WTC11 (cell line): ENCODE results near the gene AP2M1.

Experiments
- ATF3 ChIP-seq: sonication (generic); formaldehyde crosslinking; conservative IDR thresholded peaks from 2 replicates; pipeline ENCODE4 v1.8.1; 2022; ENCODE audit warnings: mild to moderate bottlenecking, missing genetic modification reagents
- KAT7 ChIP-seq: sonication (generic); formaldehyde crosslinking; IDR thresholded peaks from 2 replicates; pipeline ENCODE4 v1.8.1; 2023; ENCODE audit warnings: missing genetic modification reagents, mild to moderate bottlenecking, borderline replicate concordance
- SMAD4 ChIP-seq: sonication (generic); formaldehyde crosslinking; IDR thresholded peaks from 2 replicates; pipeline ENCODE4 v1.8.0; 2022; ENCODE audit warnings: mild to moderate bottlenecking, missing genetic modification reagents
- ZNF232 ChIP-seq: sonication (generic); formaldehyde crosslinking; IDR thresholded peaks from 2 replicates; pipeline ENCODE4 v1.8.0; 2022; ENCODE audit warnings: mild to moderate bottlenecking, missing genetic modification reagents
- ZNF416 ChIP-seq: fragments of 250-450 bp; sonication (Bioruptor Pico); IDR thresholded peaks from 2 replicates; pipeline ENCODE4 v1.9.0; 2021; ENCODE audit warnings: mild to moderate bottlenecking, inconsistent platforms
- TF ChIP-seq, protein P1 (sequence below): fragments of 200-600 bp; IDR thresholded peaks from 2 replicates; pipeline ENCODE4 v1.8.0; 2022; ENCODE audit warnings: antibody characterized with exemption
- TF ChIP-seq, protein P2 (sequence below): sonication (generic); formaldehyde crosslinking; IDR thresholded peaks from 2 replicates; pipeline ENCODE4 v1.8.0; 2022; ENCODE audit warnings: missing genetic modification reagents

DNA sequence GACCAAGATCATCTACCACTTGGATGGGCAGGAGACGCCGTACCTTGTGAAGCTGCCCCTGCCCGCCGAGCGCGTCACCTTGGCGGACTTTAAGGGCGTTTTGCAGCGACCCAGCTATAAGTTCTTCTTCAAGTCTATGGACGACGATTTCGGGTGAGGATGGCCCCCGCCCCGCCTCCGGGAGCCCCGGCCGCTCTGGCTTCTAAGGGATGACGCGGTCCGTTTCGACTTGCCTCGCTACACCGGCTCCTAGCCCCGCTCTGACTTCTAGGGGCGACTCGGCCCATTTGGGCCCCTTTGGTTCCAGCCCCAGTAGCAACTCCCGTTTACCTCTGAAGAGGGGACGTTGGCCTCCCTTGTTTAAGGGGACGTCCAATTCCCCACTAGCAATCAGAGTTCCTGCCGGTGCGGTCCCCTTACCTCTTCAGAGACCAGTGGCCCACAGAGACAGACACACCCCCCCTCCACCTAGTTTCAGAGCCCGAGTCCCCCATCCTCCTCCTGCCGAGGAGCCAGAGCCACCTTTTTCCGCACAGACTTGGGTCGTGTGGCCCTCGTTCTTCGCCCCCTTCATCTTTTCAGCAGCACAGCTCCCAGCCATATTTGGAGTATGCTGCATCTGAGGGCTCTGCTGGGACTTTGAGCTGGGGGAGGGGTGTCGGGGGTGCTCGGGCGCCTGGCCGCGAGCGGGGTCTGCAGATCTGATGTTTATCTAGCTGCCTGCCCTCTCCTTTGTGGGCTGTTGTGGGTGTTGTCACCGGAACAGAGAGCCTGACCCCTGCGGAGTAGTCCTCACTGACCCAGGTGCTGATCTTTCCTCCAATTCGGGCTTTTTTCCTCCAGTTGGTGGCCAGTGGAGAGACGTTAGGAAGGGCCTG, 18.8 kb upstream of the AP2M1 start:
- TF ChIP-seq KAT7 (CRISPR knock-in tag), result no peak
- no peak for TF ChIP-seq ZNF232 (CRISPR knock-in tag)
- TF ChIP-seq ATF3 (CRISPR knock-in tag), result no peak
- TF ChIP-seq, protein P1, sequence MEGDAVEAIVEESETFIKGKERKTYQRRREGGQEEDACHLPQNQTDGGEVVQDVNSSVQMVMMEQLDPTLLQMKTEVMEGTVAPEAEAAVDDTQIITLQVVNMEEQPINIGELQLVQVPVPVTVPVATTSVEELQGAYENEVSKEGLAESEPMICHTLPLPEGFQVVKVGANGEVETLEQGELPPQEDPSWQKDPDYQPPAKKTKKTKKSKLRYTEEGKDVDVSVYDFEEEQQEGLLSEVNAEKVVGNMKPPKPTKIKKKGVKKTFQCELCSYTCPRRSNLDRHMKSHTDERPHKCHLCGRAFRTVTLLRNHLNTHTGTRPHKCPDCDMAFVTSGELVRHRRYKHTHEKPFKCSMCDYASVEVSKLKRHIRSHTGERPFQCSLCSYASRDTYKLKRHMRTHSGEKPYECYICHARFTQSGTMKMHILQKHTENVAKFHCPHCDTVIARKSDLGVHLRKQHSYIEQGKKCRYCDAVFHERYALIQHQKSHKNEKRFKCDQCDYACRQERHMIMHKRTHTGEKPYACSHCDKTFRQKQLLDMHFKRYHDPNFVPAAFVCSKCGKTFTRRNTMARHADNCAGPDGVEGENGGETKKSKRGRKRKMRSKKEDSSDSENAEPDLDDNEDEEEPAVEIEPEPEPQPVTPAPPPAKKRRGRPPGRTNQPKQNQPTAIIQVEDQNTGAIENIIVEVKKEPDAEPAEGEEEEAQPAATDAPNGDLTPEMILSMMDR, result no peak
- TF ChIP-seq, protein P2, sequence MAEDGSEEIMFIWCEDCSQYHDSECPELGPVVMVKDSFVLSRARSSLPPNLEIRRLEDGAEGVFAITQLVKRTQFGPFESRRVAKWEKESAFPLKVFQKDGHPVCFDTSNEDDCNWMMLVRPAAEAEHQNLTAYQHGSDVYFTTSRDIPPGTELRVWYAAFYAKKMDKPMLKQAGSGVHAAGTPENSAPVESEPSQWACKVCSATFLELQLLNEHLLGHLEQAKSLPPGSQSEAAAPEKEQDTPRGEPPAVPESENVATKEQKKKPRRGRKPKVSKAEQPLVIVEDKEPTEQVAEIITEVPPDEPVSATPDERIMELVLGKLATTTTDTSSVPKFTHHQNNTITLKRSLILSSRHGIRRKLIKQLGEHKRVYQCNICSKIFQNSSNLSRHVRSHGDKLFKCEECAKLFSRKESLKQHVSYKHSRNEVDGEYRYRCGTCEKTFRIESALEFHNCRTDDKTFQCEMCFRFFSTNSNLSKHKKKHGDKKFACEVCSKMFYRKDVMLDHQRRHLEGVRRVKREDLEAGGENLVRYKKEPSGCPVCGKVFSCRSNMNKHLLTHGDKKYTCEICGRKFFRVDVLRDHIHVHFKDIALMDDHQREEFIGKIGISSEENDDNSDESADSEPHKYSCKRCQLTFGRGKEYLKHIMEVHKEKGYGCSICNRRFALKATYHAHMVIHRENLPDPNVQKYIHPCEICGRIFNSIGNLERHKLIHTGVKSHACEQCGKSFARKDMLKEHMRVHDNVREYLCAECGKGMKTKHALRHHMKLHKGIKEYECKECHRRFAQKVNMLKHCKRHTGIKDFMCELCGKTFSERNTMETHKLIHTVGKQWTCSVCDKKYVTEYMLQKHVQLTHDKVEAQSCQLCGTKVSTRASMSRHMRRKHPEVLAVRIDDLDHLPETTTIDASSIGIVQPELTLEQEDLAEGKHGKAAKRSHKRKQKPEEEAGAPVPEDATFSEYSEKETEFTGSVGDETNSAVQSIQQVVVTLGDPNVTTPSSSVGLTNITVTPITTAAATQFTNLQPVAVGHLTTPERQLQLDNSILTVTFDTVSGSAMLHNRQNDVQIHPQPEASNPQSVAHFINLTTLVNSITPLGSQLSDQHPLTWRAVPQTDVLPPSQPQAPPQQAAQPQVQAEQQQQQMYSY (CRISPR knock-in tag), result no peak
- TF ChIP-seq ZNF416 (CRISPR knock-in tag), result no peak
- no peak for TF ChIP-seq SMAD4 (CRISPR knock-in tag)
